GM19468 (cell line): ENCODE data around the gene VAMP2.

ENCODE experiments used
- ATAC-seq: cut with Tn5 transposase; IDR thresholded peaks from one replicate; pipeline ENCODE4 v1.9.1; 2021; ENCODE audit warnings: mild to moderate bottlenecking, moderate library complexity, moderate number of reproducible peaks; ENCODE audit not compliant: unreplicated experiment; ENCODE audit errors: extremely low read depth

The VAMP2 gene

DNA sequence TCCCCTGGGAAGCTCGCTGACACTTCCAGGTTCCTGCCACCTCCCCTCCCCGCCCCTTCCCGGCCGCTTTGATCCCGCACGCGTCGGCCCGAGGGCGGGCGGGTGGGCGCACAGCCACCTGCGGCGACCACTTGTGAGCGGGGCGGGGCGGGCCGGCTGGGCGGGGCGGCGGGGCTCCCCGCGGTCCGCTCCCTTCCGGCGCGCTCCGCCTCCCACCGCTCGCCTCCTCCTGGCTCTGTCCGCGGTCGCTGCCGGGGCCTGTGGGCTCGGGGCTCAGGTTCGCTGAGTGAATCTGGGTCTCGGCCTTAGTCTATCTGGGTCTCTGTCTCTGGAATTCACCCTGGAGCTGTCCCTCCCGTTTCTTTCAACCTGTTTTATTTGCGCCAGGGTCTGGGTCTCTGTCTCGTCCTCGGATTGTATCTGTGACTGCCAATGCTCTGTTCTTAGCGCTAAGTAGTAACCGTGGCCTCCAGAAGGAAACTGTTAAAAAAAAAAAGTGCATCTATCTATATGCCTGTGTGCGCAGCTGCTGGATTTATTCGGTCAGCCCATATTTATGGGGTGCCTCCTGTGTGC, 36.2 kb downstream of the VAMP2 start:
- ATAC-seq = no peak

DNA sequence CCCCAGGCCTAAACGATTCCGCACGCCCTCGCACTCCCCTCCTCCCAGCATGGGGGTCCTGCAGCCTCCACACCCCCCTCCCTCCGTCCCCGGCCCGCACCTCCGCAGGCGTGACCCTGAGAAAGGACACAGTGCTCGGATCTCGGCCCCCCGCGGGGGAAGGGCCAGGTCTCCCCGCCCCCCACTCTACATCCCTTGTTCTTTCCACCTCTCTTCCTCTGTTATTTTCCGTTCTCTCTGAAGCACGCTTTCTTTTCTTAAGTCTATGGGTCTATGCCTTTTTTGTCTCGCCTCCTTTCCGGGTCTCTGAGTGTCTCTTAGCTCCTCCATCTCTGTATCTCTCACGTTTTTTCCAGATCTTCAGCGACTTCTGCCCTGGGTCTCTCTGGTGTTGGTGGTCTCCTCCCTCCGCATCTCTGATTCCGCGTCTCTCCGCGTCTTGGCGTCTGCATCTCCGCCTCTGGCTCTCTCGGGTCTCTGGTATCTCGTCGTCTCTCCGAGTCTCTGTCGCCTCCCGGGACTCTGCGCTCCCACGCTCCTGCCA, 36.7 kb downstream of the VAMP2 start:
- ATAC-seq = no peak

DNA sequence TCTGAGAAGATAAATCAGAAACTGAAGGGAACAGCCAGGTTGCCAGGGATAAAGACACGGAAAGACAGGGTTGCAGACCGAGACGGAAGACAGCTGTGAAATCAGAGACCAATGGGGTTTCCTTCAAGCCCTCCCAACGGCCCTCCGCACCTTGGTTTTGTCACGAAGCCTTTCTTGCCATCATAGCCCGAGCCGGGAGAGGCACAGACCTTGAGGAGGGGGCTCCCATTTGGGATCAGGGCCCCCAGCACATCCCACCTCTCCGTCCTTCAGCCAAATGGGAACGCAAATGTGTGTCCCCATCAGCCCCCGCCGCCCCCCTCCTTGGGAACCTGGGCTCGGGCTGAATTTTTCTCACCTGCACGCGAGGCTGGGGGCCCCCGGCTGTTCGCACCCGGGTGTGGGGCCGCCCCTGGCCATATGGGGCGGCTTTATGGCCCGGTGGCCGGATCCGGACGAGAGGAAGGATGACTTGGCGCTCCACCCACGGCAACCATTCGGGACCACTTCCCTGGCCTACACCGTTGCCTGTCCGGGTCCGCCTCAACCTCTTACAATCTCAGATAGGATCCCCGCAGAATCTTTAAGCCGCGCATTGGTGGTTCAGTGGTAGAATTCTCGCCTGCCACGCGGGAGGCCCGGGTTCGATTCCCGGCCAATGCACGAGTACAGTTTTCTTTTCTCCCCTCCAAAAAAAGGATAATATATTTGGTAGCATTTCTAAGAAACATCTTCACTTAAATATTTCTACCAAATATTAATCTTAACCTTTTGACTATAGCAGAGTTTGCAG, 37.4 kb downstream of the VAMP2 start:
- ATAC-seq = no peak

DNA sequence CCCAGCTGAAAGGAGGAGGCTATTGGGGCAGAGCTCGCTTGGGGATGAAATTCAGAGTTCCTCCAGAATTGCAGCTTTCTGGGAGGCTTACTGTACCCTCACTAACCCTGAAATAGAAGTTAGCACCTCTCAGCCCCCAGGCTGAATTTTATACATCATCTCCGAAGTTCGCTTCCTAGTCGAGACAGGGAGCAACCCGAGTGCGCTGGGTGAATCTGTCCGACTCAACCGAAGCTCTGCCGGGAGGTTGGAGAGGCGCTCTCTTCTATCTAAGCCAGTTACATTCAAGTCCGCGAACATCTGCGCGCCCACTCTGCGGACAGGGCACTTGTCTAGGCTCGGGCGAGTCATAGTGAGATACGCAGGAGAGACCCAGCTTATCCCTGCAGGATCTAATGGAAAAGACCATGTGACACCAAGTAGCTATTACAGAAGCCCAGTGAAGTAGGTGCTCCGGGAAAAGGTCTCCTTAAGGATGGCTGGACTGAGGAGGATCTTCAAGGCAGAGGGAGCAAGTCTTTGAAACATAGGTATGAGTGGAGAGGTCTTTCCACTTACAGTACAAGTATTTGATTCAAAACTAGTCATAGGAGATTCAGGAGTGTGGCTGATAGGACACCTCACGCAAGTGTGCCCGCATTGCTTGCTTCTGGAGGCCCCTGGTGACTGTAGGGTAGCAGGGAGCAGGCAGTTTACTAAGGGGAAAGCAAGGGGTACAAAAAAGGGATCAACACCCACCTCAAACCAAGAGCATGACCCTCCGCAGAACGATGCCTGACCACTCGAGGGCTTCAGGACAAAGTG, 38.2 kb downstream of the VAMP2 start:
- ATAC-seq = no peak

DNA sequence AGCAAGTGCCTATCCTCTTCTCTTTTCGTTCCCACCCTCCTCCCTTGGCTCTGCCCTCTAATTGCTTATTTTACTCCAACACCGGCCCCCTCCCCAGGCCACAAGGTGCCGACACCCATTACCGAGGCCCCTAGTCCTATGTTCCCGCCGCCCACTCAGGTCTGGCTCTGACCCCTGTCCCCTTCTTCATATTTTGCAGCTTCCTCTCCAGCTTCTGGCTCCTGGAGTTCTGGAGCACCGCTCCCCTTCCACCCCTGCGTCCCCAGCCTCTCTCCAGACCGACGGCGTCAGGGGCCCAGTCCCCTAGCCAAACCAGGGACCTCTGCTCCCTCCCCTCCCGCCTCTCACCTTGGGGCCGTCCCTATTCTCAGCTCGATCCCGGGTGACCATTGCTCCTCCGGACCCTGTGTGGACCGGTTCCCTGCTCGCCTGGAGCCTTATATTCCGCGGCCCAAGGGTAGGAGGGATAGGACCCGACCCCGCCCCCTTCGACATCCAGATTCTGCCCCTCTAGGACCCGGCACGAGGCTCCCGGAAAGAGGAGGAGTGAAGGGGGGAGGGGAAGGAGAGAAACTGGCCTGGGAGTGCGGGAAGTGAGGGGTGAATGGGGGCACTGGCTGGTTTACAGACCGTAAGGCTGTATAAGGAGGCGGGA, 38.9 kb downstream of the VAMP2 start, which contains the start of gene HES7:
HES7 (minus strand) TSS at position 412 of the 655 bp plus-strand sequence; CDS start at position 390, 22 bp downstream.
- no peak for ATAC-seq

DNA sequence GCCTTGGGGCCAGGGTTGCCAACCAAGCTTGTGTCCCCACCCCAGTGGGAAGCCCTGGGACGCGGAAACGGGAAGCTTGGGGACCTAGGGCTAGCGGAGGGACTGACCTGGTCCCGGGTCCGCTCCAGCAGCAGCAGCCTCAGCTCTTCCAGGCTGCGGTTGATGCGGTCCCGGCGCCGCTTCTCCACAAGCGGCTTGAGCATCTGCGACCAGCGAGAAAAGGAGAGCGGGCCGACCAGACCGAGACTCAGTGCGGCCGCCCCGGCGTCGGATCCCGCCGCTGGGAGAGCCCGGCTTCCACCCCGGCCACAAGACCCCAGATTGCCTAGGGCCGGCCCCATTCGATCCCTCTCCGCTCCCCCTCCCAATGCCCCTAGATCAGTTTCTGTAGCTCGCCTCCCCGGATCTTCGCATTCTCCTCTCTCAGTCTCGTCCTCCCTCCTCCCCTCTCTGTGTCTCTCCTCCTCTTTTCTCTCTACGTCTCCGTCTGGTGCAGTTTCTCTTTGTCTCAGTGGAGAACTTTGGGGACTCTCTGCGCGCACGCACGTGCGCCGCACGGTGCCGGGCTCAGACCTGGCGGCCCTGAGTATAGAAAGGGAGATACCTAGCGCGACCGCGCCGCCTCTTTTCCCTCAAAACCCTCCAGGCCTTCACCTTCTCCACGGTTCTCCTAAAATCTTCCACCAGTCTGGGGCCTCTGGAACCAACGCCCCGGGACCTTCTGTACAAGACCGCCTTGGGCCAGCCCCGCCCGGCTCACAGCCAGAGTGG, 39.6 kb downstream of the VAMP2 start:
- ATAC-seq = no peak

DNA sequence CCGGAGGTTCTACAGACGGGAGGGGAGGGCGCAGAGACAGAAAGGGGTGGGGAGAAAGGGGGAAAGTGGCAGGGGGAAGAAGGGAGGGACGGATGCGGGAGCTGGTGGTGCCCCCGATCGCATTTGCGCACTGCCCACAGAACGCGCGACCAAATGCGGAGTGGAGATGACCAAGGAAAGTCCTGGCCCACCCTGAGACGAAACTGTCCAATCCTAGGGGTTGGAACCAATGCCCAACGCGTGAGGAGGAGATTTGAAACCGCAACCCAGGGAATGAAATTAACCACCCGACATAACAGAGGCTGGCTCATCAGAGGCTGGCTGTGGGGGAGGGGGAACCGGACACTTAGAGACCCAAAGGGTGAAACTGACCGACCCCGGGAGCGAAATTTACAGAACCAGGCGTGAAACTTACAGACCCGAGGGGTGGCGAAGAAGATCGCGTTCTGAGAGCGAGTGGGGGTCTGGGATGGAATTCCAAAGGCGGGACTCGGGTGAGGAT, 40.3 kb downstream of the VAMP2 start:
- ATAC-seq = no peak

DNA sequence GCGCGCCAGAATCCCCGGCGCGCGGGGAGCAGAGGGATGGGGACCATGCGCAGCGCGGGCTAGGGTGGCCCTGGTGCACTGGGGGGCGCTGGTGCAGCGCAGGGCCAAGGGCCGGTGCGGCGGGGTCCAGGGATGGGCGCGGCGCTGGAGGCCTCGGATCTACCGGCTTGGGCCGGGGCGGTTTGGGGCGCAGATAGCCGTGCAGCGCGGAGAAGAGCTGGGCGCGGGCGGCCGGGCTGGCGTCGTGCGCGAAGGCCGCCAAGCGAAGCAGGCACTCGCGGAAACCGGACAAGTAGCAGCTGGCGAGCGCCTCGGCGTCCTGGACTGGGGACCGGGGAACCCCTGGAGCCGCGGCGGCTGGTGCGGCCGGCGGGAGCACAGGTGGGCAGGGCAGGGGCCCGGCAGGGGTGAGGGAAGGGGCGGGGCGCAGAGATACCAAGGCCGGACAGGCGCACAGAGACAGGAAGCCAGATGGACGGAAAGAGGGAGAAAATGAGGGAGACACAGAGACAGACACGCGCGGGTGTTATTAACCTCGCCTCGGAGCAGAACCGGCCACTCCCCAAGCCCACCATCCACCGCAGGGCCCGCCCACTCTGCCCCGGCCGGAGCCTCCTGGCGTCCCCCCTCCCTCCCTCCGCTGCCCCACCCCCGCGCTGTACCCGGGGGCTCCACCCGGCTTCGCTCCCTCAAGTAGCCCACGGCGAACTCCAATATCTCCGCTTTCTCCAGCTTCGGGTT, 40.9 kb downstream of the VAMP2 start:
- ATAC-seq = no peak

DNA sequence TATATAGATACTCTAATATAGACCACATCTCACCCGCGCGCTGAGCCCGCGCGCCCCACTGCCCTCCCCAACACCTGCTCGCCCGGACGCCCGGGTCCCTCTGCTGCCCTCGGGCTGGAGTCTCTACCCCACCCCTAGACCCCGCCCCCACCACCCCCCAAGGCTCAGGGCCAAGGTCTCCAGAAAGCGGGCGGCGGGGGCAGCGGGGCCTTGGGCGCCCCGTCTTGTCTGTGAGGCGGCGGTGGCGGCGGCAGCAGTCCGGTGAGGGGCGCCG, 41.4 kb downstream of the VAMP2 start:
- no peak for ATAC-seq

DNA sequence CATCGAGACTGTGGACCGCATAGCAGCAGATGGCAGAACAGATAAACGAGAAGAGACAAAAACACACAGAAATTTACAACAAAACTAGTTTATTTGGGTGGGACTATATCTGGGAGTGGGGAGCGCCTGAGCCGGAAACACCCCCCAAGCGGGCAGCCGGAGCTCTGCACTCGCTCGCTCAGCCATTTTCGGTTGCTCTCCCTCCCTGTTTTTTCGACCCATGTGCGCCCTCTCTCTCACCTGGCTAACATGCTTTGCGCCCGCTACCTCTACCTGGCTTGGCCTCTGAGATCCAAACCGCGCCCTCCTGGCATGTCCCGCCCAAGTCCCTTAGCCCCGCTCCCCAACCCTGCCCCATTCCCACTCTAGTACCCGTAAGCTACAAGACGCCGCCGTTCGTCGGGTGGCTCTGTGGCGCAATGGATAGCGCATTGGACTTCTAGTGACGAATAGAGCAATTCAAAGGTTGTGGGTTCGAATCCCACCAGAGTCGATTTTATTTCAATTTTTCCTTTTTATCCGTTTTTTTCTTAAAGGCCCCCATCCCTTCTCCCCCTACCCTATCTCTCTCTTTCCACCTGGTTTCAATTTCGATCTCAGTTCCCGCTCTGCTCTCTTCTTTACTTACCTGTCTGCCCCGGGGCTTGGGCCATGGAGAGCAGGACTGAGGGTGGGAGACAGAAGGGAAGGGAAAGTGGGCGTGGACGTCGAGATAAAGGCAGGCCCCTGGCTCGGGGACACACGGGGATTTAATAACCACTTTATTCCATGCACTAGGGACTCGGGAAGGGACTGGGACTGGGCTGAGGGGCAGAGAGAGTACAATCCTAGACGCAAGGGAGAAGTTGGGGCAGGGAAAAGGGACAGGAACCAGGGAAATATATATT, 42.0 kb downstream of the VAMP2 start:
- ATAC-seq = no peak

DNA sequence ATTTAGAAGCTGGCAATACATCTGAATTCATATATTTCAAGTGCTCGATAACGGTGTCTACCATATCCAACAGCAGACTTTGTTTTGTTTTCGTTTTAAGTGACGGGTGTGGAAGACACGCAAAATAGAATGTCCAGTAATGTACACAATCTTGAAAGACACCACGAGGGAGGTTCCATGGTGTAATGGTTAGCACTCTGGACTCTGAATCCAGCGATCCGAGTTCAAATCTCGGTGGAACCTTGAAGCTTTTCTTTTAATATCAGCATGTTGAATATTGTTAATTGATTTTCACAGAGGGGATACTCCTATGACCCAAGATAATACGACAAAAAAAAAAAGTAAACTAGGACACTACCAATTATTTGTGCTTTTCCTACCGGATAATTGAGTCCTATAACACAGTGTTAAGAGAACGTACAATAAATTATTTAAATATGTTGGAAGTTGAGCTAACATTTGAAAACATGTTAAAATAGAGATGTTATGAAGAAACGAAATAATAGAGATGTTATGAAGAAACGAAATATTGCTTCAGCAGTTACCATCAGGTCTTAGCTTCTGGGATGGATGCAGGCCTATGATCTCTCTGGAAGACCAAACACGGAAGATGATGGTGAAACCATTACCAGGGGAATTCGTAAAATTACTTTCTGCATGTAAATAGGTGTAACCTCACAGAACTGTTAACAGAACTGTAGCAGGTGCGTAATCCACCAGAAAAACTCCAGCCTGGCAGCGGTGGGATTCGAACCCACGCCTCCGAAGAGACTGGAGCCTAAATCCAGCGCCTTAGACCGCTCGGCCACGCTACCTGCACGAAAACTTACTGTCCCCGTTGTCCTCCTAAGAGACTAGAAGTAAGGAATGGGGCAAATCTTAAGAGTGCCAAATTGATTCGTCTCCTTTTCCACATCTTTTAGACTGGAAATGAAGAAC, 42.9 kb downstream of the VAMP2 start:
- peak; percentile 21 for ATAC-seq

DNA sequence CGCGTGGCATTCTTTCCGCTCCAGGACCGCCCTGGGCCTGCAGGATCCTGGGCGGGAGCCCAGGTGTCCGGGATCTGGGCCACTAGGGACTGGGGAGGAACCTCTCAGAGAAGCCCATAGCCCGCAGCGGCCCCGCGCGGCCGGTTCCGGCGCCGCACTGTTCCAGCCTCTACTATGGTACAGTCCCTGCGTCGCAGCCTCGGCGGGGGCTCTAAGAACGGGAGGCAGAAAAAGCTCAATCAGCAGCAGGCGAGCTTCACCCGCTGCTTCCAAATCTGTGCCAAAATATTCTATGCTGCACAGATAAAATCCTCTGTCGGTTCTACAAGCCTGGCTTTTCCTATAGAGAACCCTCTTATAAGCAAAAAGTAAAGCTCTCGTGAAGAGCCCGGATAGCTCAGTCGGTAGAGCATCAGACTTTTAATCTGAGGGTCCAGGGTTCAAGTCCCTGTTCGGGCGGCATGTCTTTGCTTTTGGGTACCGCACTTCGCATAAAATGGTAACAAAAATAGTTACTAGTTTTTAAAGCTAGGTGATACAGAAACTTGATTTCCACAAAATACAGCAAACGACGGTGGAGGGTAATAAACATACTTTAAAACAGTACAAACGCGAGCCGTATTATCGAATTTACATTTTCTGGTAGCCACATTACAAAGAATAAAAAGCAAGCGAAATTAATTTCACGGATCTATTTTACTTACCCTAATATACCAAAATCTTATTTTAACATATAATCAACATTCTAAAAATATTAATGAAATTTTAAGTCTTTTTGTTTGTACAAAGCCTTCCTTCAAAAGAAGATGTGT, 43.8 kb downstream of the VAMP2 start:
- ATAC-seq = no peak

DNA sequence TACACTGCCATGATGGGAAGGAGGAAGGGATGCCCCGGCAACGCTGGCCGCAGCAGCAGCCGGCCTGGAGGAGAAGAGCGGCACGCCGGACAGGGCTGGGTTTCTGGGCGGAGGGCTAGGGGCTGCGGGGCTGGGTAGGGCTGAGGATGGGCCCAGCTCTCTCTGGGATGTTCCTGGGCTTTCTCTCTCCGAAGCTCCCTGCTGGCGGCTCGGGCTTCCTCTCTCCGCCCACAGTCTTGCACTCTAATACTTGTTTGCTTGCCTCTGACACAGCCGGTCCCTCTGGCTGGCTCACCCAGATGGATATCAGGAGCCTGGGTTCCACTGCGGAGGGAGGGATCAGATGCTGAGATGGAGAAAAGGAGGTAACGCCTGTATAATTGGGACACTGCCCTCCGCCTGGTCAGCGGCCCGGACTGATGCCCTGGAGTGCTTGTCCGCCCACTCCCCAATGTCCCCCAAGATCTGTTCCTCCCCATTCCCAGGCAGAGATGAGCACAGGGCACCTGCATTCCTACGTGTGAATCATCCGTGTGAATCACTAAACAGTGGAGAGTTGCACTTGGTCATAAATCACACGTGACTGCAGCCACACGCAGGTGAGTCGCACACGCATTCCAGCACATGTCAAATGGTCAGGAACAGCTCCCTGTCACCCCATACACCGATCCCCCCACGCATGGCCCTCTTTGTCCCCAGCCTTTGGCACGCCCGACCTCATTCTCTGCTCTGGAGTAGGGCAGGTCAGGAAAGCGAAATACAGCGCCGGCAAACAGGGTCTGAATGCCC, 44.6 kb downstream of the VAMP2 start, which contains the start of gene ALOXE3:
ALOXE3 (minus strand) TSS at position 535 of the 789 bp plus-strand sequence; CDS start at position 11, 524 bp downstream.
- no peak for ATAC-seq

DNA sequence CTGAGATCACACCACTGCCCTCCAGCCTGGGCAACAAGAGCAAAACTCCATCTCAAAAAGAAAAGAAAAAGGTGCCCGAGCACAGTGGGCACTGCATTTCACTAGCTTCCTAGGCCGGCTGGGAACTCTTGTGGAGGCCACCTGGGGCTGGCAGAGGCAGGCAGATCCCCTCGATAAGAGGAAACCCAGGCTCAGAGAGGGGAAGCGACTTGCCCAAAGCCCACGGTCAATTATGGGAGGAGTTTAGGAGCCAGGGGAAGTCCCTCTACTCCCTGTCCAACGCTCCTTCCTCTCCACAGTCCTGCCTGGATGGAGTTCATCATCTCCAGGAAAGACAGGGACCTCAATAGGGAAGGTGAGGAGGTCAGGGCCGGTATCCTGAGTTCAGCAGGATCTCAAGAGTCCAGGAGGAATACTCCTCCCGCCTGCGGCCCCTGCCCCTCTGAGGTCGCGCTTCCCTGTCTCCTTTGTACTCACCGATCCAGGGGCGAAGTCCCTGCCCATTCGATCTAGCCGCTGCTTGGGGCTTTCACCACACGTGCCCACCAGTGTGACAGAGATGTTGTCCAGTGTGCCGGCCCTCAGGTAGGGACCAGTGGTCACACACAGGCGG, 45.3 kb downstream of the VAMP2 start:
- ATAC-seq = no peak

DNA sequence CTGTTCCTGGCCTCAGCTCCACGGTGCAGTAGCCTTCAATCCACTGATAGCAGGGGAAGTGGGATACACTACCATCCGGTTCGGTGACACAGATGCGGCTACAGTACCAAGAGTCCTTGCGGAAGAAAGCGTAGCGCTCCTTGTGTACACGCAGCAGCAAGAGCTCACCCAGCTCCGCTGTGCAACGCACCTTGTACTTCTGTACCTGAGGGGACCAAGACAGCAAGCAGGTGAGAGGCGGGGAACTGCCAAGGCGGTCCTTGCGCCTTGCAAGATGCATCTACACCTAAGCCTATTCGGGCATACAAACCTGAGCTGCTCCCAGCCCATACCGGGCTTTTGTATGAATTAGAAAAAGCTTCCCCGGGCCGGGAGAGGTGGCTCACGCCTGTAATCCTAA, 46.0 kb downstream of the VAMP2 start:
- no peak for ATAC-seq
